Retina (tissue), 1 donor: ENCODE results near the gene NTM.
"Not testable (repeated sequence)": the region's sequence is repeated elsewhere in the genome, so short reads cannot be mapped to it uniquely, and the experiment has no call there.

Source experiments
- DNase-seq: peaks from one replicate; pipeline ENCODE4 v3.0.0-alpha.2; 2016

Gene NTM

DNA sequence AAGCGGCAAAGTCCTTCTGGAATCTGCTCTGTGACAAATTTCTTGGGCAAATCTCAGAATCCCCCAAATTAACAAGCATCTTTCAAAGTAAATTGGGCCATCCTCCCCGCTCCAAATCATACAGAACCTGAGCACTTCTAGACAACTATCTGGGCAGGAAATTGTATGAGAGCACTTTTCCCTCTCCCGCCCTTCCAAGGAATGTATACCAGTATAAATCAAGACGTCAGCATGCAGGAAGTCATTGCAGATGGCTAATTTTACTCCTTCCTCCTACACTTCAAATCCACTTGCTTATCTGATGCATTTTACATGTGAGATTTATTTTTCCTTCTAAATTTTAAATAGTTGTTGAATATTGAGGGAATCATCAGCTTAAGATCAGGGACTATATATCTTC lies 52.1 kb downstream of the NTM start:
- no peak for DNase-seq

DNA sequence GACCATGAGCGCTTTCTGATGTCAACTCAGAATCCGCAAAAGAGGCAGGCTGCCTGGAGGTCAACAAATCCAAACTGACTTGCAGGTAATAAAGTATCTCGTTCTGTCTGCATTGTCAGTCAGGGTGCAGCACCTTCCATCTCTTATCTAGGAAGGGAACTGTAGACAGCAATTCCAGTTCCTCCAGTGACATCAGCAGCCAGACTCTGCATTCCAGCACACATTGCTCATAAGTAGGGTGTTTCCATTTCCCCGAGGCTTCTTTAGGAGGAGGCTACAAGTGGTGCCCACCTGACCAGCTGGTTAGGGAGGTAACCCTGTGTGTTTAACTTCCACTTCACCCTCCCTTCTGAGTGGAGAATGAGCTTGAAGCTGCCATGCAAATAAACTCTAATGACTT lies 53.3 kb downstream of the NTM start:
- DNase-seq, result no peak

DNA sequence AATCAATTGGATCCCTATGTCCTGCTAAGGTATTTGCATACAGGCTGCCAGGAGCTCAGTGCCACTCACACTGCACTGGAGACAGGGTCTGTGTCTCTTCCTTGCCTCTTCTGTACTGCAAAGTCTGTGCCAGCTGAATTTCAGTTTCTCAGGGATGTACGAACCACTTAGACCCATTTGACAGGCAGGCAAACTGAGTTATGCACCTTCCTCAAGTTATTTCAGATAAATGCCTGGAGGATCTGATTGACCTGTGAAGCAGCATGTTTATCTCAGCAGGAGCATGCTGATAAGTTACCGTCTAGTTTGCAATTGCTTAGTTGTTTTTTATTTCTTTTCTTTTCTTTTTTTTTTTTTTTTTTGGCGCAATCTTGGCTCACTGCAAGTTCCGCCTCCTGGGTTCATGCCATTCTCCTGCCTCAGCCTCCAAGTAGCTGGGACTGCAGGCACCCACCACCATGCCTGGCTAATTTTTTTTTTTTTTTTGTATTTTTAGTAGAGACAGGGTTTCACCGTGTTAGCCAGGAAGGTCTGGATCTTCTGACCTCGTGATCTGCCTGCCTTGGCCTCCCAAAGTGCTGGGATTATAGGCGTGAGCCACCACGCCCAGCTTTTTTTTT lies 54.0 kb downstream of the NTM start:
- DNase-seq, result not testable (repeated sequence)

DNA sequence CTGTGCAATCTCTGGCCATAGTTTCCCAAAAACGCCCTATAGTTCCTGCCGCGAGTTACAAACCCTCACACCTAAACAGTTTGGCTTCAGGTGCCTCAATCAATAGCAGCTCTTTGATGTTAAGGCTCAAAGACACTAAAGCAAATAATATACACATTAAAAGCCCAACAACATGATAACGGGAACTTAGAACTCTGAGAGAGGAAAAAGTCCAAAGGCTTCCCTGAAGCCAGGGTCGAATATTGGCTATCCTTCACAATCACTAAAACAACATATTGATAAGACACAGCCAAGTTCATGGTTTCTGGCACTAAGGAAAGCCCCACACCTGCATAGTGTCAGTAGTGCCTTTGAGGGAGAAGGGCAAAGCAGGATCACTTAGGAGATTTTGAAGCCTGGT lies 54.9 kb downstream of the NTM start:
- DNase-seq, result no peak

DNA sequence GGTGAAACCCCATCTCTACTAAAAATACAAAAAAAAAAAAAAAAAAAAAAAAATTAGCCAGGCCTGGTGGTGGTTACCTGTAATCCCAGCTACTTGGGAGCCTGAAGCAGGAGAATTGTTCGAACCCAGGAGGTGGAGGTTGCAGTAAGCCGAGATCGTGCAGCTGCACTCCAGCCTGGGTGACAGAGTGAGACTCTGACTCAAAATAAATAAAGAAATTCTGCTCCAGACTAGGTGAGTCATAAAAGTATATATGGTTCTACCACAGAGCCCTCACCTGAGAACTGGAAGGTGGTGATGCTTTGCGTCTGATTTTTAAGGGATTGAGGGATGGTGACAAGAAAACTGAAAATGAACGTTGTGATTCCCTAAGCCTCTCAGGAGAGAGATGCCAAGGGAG lies 58.4 kb downstream of the NTM start:
- DNase-seq, result no peak

DNA sequence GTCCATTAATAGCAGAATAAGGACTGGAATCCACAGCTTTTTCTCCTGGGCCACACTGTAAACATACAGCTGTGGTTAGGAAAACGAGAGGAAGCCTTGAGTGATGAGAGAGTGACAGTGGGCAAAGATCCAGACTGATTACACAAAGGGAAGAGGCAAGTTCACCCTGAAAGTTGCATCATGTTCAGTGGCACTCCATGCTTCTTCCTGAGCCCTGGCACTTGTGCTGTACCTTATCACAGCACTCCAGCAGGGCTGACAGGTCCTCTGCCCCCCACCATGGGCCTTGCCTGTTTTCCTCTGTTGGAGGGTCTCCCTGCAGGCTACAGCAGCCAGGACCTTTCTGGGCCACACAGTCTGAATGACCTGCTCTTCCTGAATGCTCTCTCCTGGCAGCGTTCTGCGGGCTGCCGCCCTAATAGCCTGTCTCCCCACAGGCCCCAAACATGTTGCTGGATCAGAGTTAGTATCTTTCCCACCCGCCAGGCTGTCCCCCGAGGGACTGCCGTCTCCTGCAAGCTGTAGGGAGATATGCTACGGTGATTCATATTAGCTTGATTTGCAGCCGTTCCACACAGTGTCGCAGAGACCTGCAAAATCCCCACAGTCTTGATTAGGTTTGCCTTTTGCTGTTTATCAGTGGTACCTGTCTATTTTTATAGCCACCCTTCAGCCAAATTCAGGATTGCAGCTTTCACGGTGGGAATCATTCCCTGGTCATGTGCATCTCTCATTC lies 60.2 kb downstream of the NTM start:
- no peak for DNase-seq

DNA sequence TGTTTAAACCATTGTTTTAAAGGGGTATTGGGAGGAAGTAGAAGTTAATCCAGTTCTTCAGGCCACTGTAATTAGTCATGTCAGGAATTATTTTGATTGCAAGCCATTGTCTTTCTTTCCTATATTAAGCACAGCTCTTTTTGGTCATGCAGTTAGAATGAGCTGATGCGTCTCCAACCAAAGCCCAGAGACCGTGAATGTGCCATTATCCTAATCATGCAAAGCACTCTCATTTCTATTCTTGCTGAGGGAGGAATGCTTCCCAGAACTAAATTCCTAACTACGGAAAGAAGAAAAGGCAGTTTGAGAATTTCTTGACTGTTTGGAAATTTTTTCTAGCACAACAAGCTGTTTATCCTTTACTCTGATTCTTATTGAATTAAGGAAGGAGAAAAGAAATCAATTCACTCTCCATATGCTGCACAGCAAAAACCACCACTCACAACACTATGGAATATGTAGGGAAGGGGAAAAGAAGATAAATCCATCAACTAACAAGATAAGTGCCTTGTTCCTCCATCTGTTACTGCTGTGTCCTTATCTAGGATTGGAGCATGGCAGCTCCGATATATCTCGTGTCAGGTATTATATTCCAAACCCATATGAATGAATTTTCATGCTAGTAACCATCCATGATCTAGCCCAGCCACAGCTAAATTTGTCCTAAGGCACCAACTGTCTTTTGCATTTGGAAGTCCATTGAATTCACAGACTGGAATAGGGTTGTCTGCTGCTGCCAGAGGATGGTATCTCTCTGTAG lies 70.8 kb downstream of the NTM start:
- DNase-seq, result no peak

DNA sequence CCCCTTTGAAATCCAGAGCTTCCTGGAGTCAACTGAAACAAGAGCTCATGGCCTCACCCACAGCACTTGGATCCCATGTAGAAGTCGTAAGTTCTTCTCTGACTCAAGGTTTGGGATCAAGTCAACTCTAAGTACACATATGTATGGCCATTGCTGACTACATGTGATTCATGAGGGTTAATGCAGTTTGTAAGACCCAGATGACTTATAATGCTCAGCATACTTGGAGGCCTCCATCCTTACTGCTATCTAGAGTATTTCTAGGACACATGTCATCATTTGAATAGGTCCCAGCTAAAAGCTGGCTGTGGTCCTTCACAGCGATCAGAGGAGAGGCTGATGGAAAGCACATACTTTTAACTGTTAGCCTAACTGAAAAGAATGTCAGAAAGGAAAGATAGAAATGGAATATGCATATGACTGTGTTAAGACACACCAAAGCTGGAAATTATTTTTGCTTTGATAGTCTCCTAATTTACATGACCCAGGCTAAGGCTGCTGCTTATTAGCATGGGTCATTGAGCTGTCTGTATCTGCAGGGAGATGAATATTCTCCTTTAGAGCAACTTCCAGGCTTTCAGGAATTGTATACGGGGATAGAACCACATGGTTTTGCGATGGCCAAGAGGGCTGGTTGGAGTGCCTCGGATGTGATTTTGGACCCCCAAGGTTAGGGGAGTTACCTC lies 76.3 kb downstream of the NTM start:
- no peak for DNase-seq

DNA sequence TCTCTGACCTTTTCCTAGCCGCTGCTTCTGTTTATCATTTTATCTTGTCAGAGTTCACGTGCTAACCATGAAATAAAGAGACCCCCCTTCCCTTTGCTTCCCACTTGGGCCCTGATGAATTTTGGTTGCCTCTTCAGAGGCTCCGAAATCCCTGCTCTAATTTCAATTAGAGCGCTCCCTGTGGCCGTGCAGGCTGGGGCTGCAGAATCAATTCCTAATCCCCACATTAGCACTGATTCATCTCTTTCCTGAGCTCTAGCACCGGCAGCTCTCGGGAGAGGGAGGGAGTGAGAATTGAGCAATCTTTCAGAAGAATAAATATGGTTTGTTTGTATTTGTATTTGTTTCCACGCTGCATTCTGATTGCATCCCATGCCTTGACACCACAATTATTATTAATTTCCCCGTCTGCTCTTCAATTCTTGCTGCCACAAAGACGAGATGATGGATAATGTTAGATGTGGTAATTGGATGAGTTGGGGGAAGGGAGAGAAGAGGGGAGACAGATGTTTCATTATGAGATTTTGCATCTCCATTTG lies 76.9 kb downstream of the NTM start:
- no peak for DNase-seq

DNA sequence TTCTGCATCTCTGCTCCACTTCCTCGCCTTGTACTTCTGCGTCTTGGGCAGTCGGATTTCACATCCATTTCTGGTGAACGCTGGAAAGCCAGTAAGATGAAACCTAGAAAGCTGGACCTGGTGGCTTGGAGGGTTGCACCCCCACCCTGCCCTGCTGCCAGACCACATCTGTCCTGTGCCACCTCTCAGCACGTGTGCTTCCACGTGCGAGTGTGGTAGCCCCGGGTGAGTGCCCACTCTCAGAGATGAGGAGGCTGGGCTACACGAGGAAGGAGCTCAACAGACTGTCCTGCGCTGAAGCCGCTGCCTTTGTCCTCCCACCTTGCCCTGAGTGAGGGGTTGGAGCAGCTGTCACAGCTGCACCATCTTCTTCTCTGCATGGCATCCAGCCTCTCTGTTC lies 77.5 kb downstream of the NTM start:
- no peak for DNase-seq

DNA sequence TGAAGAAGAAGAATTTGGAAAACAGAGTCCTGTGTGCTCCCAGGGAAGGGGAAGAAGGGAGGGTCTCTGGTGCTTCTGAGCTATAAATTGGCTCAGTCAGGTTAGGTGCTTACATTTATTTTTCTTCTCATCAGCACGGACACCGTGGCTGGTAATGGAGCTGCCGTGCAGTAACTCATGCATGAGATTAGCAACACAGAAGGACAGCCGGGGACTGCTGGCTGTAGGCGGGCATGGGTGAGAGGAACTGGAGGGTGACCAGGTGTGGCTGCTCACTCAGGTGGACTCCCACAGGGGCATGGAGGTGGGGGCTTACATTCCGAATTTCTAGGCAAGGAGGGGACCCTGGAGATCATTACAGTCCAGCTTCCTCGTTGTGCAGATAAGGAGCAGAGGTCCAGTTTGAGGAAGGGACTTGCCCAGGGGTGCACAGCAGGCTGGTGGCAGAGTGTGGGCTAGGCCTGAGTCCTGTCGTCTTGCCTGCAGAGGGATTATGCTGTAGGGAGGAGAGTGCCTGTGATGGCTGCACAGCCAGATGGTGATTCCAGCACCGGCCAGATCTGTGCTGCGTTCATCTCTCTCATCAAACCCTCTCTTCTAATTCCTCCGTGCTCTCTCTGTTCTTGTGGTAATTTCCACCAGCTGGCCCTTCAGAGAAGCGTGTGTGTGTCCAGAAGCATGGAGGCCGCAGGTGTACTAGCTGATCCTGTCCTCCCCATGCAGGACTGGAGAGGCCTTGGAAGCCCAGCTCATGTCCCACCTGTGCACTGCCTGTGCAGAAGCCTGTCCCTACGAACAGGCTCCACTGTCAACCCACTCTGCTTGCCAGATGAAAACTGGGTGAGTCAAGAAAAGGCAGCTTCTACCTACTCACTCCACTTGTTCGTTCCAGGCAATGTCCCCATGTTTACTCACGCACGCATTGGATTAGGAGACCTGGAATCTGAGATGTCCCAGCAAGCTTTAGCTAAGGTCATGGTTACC lies 78.9 kb downstream of the NTM start:
- DNase-seq, result peak; percentile 30

DNA sequence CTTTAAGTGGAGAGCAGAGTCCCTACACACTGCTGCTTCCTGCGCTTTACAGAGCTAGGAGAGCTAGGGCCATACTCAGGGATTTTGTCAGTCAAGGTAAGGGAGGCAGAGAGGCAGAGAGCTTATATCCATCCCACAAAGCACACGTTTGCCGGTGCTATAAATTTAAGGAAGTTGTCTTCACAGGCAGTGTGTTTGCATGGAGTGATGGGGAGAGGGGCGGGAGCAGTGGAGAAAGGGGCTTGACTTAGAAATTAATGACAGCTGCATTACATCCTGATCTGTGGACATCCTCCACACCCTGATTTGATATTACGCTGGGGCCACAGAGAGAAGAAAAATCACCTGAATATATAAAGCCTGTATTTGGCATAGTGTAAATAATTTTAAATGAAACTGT lies 84.1 kb downstream of the NTM start:
- no peak for DNase-seq

DNA sequence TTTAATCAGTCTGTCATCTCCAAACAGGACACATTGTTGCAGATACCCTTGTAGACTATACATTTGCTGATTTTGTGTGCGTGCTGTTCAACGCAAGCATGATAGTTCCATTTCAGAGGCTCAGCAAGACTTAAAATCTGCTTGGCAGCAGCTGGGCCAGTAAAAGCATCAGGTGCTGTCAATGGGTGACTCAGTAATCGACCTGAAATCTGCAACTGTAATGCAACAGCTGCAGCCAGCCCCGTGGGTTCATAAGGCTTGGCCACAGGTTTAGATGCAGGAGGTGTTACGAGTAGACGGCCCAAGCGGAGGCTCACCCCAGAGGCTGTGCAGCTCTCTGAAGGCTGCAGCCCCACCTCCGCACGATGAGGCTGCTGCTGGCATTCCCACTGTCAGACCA lies 84.6 kb downstream of the NTM start:
- no peak for DNase-seq

DNA sequence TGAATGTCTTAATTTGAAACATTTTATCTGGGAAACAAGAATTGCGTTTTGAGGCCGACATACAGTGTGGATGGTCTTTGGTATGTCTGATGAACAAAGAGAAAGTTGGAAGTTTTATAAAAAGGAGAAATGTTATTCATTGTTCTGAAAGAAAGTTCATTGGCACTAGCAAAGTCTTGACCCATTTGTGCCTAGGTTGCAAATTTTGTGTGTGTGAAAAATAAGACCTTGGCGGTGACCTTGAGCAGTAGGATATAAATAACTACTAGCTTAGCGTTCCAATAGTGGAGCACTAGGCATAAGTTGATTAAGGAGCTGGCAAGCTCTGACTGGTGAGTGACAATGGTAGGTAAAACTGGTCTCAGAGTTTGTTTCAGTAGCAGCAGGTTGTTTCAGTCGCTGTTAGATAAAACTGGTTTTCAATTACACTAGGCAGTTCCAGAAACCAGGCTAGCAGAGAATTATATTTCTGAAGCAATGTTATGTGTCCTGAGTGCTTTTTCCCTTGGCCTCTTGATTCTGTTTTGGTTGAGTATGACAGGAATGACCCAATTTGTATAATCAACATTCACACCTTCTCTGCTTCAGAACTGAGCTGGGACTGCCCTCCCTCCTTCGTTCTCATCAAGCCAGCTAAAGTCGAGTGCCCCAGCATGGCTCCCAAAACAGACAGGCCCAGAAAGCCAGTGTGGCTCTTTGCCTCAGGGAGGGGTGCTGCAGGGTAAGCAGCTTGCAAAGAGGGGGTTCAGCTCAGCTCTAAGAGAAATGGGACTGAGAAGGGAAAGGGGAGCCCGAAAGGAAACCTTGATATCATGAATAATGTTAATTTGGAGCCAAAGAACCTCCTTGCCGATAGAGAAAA lies 85.7 kb downstream of the NTM start:
- no peak for DNase-seq

DNA sequence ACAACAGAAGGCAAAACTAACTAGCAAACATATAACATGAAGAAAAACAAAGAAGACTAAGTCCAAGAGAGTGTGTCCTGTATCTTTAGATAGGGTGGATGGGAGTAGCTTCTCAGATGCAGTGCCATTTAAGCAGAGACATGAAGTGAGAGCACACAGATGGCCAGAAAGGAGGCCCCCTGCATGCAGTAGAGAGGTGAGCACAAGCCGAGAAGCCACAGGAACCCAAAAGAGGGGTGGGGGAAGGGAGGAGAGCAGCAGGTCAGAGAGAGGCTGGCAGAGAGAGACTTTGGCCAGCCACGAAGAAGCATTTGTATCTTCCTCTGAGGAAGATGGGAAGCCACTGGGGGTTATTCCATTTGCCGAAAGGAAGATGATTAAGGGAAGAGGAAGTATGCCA lies 86.7 kb downstream of the NTM start:
- DNase-seq, result no peak

DNA sequence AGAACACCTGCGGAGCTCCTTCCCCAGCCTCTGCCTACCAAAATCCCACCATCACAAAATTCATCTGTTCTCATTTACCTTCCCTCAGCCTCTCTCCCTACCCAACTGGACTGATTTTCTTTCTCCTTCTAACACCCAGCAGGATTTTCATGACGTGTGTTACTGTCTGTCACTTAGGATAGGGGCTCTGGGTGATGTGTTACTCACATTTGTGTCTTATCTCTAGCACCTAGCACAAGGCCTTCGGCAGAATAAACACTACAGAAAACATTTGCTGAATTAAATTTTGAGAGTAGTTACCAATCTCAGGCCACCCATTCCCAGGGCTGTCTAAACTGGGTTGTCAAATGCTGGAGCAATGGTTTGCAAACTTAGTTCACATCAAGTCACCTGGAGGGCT lies 88.0 kb downstream of the NTM start:
- no peak for DNase-seq

DNA sequence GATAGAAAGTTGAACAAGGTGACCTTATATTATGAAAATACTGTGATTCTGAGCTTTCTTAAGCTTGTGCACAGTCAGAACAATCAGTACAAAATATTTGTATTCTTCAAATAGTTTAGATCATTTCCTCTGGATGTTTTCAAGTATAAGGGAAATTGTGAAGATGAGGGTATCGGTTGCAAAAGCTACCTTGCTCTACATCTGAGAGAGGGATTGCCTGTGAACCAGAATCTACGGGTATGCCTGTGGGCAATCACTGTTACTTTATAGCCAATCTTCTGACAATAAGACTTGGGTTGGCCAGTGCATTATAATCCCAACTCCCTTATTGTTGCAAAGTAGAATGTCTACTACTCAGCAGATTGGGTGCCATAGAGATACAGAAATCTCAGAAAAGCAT lies 90.5 kb downstream of the NTM start:
- DNase-seq, result no peak

DNA sequence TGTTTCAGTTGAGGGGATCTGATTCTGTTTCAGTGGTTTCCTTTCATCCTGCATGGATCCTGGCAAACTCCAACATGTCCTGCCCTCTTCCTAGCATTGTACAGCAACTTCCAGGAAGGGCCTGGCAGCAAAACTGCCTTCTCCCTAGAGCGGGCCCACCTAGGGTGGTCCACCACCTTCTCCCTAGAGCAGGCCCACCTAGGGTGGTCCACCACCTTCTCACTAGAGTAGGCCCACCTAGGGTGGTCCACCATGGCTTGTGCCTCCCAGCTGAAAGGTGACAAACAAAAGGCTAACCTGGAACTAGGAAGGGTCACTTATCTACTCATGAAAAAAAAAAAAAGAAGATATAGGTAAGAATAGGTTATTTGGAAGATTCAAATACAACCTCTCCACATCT lies 92.2 kb downstream of the NTM start:
- no peak for DNase-seq

DNA sequence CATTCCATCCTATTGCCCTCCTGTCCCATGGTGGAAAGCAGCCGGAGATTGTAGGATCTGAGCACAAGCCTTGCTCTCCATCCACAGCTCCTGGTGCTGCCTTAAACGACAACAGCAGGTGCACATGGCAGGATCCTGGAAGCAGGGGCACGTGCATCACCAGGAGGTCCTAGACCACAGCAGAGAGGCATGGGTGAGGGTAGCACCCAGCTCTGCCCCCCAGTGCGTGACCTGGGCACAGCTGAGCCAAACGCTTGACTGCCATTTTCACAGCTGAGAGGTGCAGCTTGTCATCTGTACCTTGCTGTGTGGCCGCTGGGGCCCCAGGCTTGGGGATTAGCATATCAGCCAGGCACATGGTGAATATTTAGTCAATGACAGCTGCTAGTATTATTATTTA lies 92.7 kb downstream of the NTM start:
- no peak for DNase-seq

DNA sequence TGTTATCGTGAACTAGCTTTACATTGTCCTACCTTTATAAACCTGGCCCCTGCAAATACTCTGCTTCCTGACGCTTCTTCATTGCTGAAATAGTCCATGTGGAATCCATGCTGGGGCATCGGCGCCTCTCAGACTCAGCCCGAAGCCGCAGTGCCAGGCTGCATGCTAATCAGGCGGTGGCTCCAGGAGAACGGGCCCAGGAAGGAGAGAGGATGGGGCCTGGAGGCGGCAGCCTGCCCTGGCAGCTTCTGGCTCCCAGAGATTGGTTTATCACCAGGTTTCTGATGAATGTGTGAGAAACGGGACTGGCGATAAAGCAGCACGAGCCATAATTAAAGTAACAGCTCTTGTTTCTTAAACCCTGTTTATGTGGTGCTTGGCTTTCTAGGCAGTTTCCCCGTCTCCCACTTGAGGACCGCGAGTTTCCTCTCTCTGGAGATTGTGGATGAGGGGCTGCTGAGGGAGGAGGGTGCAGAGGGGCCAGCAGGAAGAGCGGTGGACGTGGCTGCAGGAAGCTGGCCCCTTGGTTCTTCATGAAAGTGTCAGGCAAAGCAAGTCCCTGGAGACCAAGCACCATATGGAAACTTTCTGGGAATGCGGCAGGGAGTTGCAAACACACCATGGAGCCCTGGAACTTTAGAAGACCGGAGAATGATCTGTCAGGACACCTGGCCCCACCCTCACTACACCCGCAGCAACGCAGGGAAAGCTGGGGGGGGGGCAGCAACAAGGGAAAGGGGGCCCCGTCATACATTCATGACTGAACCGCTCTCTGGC lies 93.4 kb downstream of the NTM start:
- no peak for DNase-seq
